Activated CD8-positive, alpha-beta T cell treated with anti-CD3 and anti-CD28 coated beads for 36 hours (primary cell): Measurements from ENCODE around the gene STRIP1. TPM values are rescaled to one million over a fixed set of nuclear protein-coding genes. Genes with fewer than 3 reads are reported as not detected.

Source experiments
- ATAC-seq: fragments of 200-7000 bp; cut with Tn5 transposase; one replicate; pipeline ENCODE4 v1.10.0; 2021; ENCODE audit warnings: mild to moderate bottlenecking, moderate library complexity
- CTCF ChIA-PET: fragments of 350-600 bp; sonication (Branson Sonifier 250); formaldehyde crosslinking; loops from one replicate; lab custom pipeline; 2021; ENCODE audit warnings: antibody characterized with exemption; lab: Charles Lee
- POLR2A ChIA-PET: fragments of 350-600 bp; sonication (Branson Sonifier 250); formaldehyde crosslinking; loops from one replicate; lab custom pipeline; 2021; ENCODE audit warnings: antibody characterized with exemption; lab: Charles Lee
- DNase-seq: peaks from one replicate; pipeline ENCODE4 v3.0.0-alpha.2; 2020
- H3K27ac Mint-ChIP-seq: one replicate; pipeline ENCODE4 v1.8.0; 2021; ENCODE audit warnings: mild to moderate bottlenecking, mixed read lengths
- H3K27me3 Mint-ChIP-seq: one replicate; pipeline ENCODE4 v1.8.0; 2021; ENCODE audit warnings: mixed read lengths
- H3K36me3 Mint-ChIP-seq: one replicate; pipeline ENCODE4 v1.8.0; 2021; ENCODE audit warnings: low read depth, mixed read lengths
- H3K4me1 Mint-ChIP-seq: one replicate; pipeline ENCODE4 v1.8.0; 2021; ENCODE audit warnings: low read depth, mixed read lengths
- H3K4me3 Mint-ChIP-seq: one replicate; pipeline ENCODE4 v1.8.0; 2021; ENCODE audit warnings: mild to moderate bottlenecking, moderate library complexity, mixed read lengths
- H3K9me3 Mint-ChIP-seq: one replicate; pipeline ENCODE4 v1.8.0; 2021; ENCODE audit warnings: mixed read lengths
- CTCF ChIP-seq: fragments of 200-600 bp; IDR thresholded peaks from one replicate; pipeline ENCODE4 v1.8.0; 2022; ENCODE audit warnings: antibody characterized with exemption, mild to moderate bottlenecking
- intact Hi-C: fragments of 100-400 bp; cut with micrococcal nuclease; formaldehyde crosslinking; loops from one replicate; pipeline ENCODE4 v1.10.0; 2022
- total RNA-seq, 2 experiments: library from RNA; stranded (reverse); gene quantifications; one replicate each; pipeline ENCODE4 v1.2.3, GENCODE V29; 2021

The STRIP1 gene
- total RNA-seq, 2 experiments from 2014 or later = 24.6 to 24.8 TPM

DNA sequence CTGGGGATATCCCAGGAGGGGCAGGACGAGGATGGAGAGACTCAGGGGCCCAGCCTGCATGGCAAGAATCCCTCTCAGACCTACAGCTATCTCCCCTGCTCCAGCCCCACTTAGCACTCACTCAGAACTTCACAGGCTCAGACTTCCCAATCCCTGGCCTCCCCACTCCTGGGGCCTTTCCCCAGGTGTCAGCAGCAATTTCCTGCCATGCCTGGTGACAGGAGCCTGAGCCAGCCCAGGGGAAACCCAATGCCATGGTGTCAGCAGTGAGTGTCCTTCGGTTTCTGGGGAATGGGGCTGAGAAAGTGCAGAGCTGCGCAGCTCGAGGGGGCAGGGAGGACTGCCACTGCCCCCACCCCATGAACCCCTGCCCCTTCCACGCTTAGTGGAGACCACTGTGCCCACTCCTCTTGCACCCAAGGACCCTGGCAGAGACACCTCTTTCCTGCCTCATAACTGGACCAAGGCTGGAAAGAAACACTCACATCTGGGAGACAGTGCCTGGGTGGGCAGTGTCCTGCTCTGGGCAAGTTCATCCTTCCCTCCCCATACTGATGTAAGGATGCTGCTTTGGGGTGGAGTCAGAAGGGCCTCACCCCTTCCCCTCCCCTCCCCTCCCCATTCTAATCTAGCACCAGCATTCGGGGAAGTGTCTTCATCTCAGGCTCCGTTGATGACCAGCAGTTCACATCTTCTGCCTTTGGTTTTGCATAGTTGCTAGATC is 60.7 kb downstream of the STRIP1 start:
- intact Hi-C loops = no loop called here
- Mint-ChIP-seq H3K27me3 (peaks cover 8% of the 10 kb centered on the region), H3K4me1 (no peaks in the 10 kb centered on the region), H3K36me3 (no peaks in the 10 kb centered on the region), H3K27ac (no peak overlapping the region), H3K4me3 (no peak overlapping the region), H3K9me3 (no peaks in the 10 kb centered on the region)
- CTCF ChIA-PET = interaction anchor here (1.5 to 1.9 kb wide), 2 partner anchors 11 to 42 kb away, joined by 4 to 5 read pairs; no protein-coding TSS in a partner anchor
- DNase-seq (no peak), ATAC-seq (no peak)
- POLR2A ChIA-PET = interaction anchor here (0.5 kb wide), 1 partner anchor 8 kb away, joined by 3 read pairs; no protein-coding TSS in a partner anchor
- no peak for TF ChIP-seq CTCF

GRCh38 chr1:110097507-110098221 is 63.2 kb downstream of the STRIP1 start:
- no peak for TF ChIP-seq CTCF
- no peak for ATAC-seq
- no peak overlapping the region for H3K27ac Mint-ChIP-seq
- no peaks in the 10 kb centered on the region for H3K9me3 Mint-ChIP-seq
- CTCF ChIA-PET = interaction anchor here (0.6 to 2.8 kb wide), 5 partner anchors 8 to 52 kb away, joined by 3 to 15 read pairs (median 7); no protein-coding TSS in a partner anchor
- H3K4me3 Mint-ChIP-seq = no peak overlapping the region
- intact Hi-C loops = no loop called here
- POLR2A ChIA-PET = no interaction called here
- peaks cover 5% of the 10 kb centered on the region for H3K27me3 Mint-ChIP-seq
- no peaks in the 10 kb centered on the region for H3K36me3 Mint-ChIP-seq
- H3K4me1 Mint-ChIP-seq = no peaks in the 10 kb centered on the region
- DNase-seq = no peak

DNA sequence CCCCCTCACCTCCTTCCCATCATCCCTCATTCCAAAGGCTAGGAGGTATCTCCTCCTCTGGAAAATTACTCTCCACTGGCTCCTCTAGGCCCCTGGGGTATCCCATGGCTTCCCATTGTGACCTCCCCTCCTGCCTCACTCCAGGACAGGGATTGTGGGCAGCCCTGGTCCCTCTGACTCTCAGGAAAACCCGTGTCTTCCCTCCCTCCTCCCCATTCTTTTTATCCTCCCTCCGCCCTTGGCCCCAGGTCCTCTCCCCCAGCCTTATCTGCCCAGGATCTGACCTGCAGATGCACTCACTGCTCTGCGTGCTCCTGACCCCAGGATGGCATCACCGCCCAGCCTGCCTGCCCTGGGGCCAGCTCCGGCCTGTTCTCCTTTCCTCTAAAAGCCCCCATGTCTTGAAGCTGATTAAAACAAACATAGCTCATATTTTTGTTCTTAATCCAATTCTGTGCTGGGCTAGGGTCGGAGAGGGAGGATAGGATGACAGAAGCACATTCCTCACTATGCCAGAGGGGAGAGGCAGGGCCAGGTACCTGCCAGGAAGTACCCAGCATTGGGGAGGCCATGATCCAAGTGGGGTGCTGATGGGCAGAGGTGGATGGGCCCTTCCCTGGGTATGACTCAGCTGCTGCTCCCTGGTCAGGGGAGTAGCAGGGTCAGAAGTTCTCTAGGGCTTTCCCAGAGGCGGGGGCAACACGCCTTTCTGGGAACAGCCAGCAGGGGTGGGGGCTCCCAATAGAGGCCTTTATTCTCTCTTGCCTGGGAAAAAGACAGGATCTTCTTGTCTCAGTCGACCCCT is 64.0 kb downstream of the STRIP1 start:
- ATAC-seq (no peak), DNase-seq (no peak)
- CTCF ChIA-PET = interaction anchor here (0.6 to 9.4 kb wide), 7 partner anchors 8 to 51 kb away, joined by 3 to 156 read pairs (median 9); no protein-coding TSS in a partner anchor
- Mint-ChIP-seq H3K36me3 (no peaks in the 10 kb centered on the region), H3K9me3 (no peaks in the 10 kb centered on the region), H3K27ac (no peak overlapping the region), H3K4me1 (no peaks in the 10 kb centered on the region), H3K27me3 (peaks cover 5% of the 10 kb centered on the region), H3K4me3 (no peak overlapping the region)
- intact Hi-C loops = no loop called here
- TF ChIP-seq CTCF = no peak
- POLR2A ChIA-PET = no interaction called here

- TF ChIP-seq CTCF = no peak
- Mint-ChIP-seq H3K9me3 (no peaks in the 10 kb centered on the region), H3K4me1 (no peaks in the 10 kb centered on the region), H3K4me3 (no peak overlapping the region), H3K27ac (no peak overlapping the region), H3K27me3 (peaks cover 3% of the 10 kb centered on the region), H3K36me3 (no peaks in the 10 kb centered on the region)
- CTCF ChIA-PET = interaction anchor here (2.0 to 19.4 kb wide), 5 partner anchors 10 to 46 kb away, joined by 5 to 251 read pairs (median 60); no protein-coding TSS in a partner anchor
- ATAC-seq (no peak), DNase-seq (no peak)
- POLR2A ChIA-PET = no interaction called here
- intact Hi-C loops = no loop called here
Measured at GRCh38 chr1:110100335-110100734, 65.9 kb downstream of the STRIP1 start.
